ENCODE results near the gene MRPS21.

- TF ChIP-seq CTCF (IDR thresholded peaks at IDR 0.05; ENCODE audit: insufficient read depth, low read length, poor library complexity, severe bottlenecking): no peak
- no peak for TF ChIP-seq EZH2phosphoT487 (conservative IDR thresholded peaks at IDR 0.05; ENCODE audit: low read length)
Measured at GRCh38 chr1:150257624-150258585, 35.8 kb upstream of the MRPS21 start, which contains the start of gene CA14.

Measured in SU-DHL-6 (cell line).